Measurements from ENCODE around the gene ZBTB42. TPM values are rescaled to one million over a fixed set of nuclear protein-coding genes. Genes with fewer than 3 reads are reported as not detected.

The ZBTB42 gene
- total and polyA plus RNA-seq, 2 of the 13 experiments (the other 11 are each of a cell fraction or from before 2014, with no cell fraction given) = 2.8 to 4.2 TPM

GRCh38 chr14:104752735-104753527 lies 48.0 kb upstream of the ZBTB42 start, which contains the start of gene SIVA1 (continued):
- TF ChIP-seq ZHX2 (IDR thresholded peaks at IDR 0.05; ENCODE audit: low read depth) (peak; percentile 96), ZHX2 (CRISPR knock-in tag; IDR thresholded peaks at IDR 0.05; ENCODE audit: borderline replicate concordance) (peak; percentile 19; the same call in 1 of the 2 replicates), HDAC1 (CRISPR knock-in tag; IDR thresholded peaks at IDR 0.05) (peak; percentile 95), KLF9 (CRISPR knock-in tag; IDR thresholded peaks at IDR 0.05; ENCODE audit: low read depth) (no peak), ZKSCAN5 (CRISPR knock-in tag; IDR thresholded peaks at IDR 0.05) (0 out of 2 replicates have a peak, but pooled peaks have one; percentile 7), ZNF251 (CRISPR knock-in tag; IDR thresholded peaks at IDR 0.05) (no peak; the same call in 1 of the 2 replicates), ZNF674 (CRISPR knock-in tag; IDR thresholded peaks at IDR 0.05; ENCODE audit: low read depth) (no peak), ARHGAP35 (CRISPR knock-in tag; IDR thresholded peaks at IDR 0.05; ENCODE audit: borderline replicate concordance) (peak; percentile 76; the same call in 1 of the 2 replicates), ZNF207 (IDR thresholded peaks at IDR 0.05; ENCODE audit: borderline replicate concordance) (no peak), ZNF670 (CRISPR knock-in tag; IDR thresholded peaks at IDR 0.05; ENCODE audit: borderline replicate concordance) (peak; percentile 69; the same call in 1 of the 2 replicates), CENPBD1 (CRISPR knock-in tag; IDR thresholded peaks at IDR 0.05; ENCODE audit: borderline replicate concordance, low read depth) (no peak), ZNF318 (CRISPR knock-in tag; IDR thresholded peaks at IDR 0.05) (no peak; the same call in 1 of the 2 replicates)

Measured in HepG2 (cell line).